NCI-H460 (cell line): Measurements from ENCODE around the gene PPP2R3A. TPM values are rescaled to one million over a fixed set of nuclear protein-coding genes. Genes with fewer than 3 reads are reported as not detected.
A peak's percentile ranks its signal among the peaks of the same experiment; 100 is the strongest.

Source experiments
- DNase-seq: peaks from one replicate; pipeline ENCODE4 v3.0.0-alpha.2; 2016; ENCODE audit warnings: low read depth; ENCODE audit errors: extremely low read depth
- total RNA-seq: library from RNA; depleted of rRNA; stranded (reverse); fragments of >200 nt; shearing (Covaris generic); gene quantifications from 2 replicates; pipeline ENCODE4 v1.2.3, GENCODE V29; 2014

PPP2R3A gene
- total RNA-seq, 1 experiment from 2014 or later, result 2.8 TPM

GRCh38 chr3:136021803-136022202, 56.3 kb downstream of the PPP2R3A start:
- no peak for DNase-seq

GRCh38 chr3:136022529-136023263, 57.2 kb downstream of the PPP2R3A start:
- no peak for DNase-seq

GRCh38 chr3:136023264-136023978, 57.9 kb downstream of the PPP2R3A start:
- DNase-seq, result no peak

- no peak for DNase-seq
Measured at GRCh38 chr3:136036306-136036705, 70.8 kb downstream of the PPP2R3A start.

- DNase-seq, result no peak
Measured at GRCh38 chr3:136038668-136039067, 73.1 kb downstream of the PPP2R3A start.

- peak; percentile 40 for DNase-seq
Measured at GRCh38 chr3:136042608-136043221, 77.2 kb downstream of the PPP2R3A start.

GRCh38 chr3:136044980-136045745, 79.6 kb downstream of the PPP2R3A start:
- no peak for DNase-seq

GRCh38 chr3:136048068-136048467, 82.5 kb downstream of the PPP2R3A start:
- DNase-seq, result no peak

- no peak for DNase-seq
Measured at GRCh38 chr3:136050250-136050649, 84.7 kb downstream of the PPP2R3A start.

GRCh38 chr3:136055491-136055890, 90.0 kb downstream of the PPP2R3A start:
- DNase-seq, result no peak

- DNase-seq, result no peak
Measured at GRCh38 chr3:136067211-136067610, 101.7 kb downstream of the PPP2R3A start.

- no peak for DNase-seq
Measured at GRCh38 chr3:136068708-136069107, 103.2 kb downstream of the PPP2R3A start.

- no peak for DNase-seq
Measured at GRCh38 chr3:136069933-136070332, 104.4 kb downstream of the PPP2R3A start.

- DNase-seq, result no peak
Measured at GRCh38 chr3:136070334-136070733, 104.8 kb downstream of the PPP2R3A start.

- DNase-seq, result peak; percentile 8
Measured at GRCh38 chr3:136070953-136071949, 105.7 kb downstream of the PPP2R3A start.

- no peak for DNase-seq
Measured at GRCh38 chr3:136074546-136075170, 109.1 kb downstream of the PPP2R3A start.

GRCh38 chr3:136075218-136075808, 109.8 kb downstream of the PPP2R3A start:
- DNase-seq, result peak; percentile 68

GRCh38 chr3:136075811-136076210, 110.3 kb downstream of the PPP2R3A start:
- no peak for DNase-seq
